WTC11 (cell line): ENCODE measurements around the gene PNMA3.

ENCODE experiments used
- USF2 ChIP-seq: sonication (generic); formaldehyde crosslinking; IDR thresholded peaks from 2 replicates; pipeline ENCODE4 v1.8.1; 2023; ENCODE audit warnings: mild to moderate bottlenecking, missing genetic modification reagents, moderate library complexity
- ZNF317 ChIP-seq: sonication (generic); formaldehyde crosslinking; IDR thresholded peaks from 2 replicates; pipeline ENCODE4 v1.8.1; 2023; ENCODE audit warnings: low read depth, mild to moderate bottlenecking, moderate library complexity, missing genetic modification reagents, borderline replicate concordance

DNA sequence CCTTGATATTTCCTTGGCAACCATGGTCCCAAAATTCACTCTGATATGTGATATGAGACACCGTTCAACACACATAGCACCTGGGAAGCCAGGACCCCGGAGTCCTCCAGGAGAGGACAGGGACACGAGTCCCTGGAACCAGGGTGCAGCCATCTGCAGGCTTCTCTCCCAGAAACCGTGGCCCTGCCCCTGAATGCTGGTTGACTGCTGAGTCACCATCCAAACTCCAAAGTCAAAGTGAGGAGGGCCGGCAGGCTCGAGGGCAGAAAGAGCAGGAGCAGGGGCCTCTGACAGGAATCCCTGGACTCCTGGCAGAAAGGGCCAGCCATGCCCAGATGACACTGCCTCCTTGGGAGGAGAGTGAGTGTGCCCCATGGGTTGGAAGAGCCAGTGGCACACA lies 9.1 kb downstream of the PNMA3 start:
- TF ChIP-seq USF2 (CRISPR knock-in tag), result no peak
- no peak for TF ChIP-seq ZNF317 (CRISPR knock-in tag)
